Measurements from ENCODE around the gene CXCL12.

Gene CXCL12

GRCh38 chr10:44355630-44356029, 29.3 kb downstream of the CXCL12 start:
- Histone ChIP-seq H3K36me3 (ENCODE audit: control insufficient read depth, low read depth, low read length) (no peaks in the 10 kb centered on the region), H3K4me1 (ENCODE audit: control insufficient read depth, low read depth, low read length) (peaks cover 9% of the 10 kb centered on the region), H3K9me3 (ENCODE audit: control insufficient read depth, low read depth, low read length) (no peaks in the 10 kb centered on the region), H3K27ac (ENCODE audit: low read length) (no peak overlapping the region), H3K4me3 (ENCODE audit: low read length) (no peak overlapping the region), H3K27me3 (ENCODE audit: control insufficient read depth, insufficient read depth, low read length) (no peaks in the 10 kb centered on the region), H3K9ac (ENCODE audit: low read length) (no peak overlapping the region)

GRCh38 chr10:44354771-44355170, 30.1 kb downstream of the CXCL12 start:
- Histone ChIP-seq H3K4me3 (ENCODE audit: low read length) (no peak overlapping the region), H3K4me1 (ENCODE audit: control insufficient read depth, low read depth, low read length) (peaks cover 9% of the 10 kb centered on the region), H3K27me3 (ENCODE audit: control insufficient read depth, insufficient read depth, low read length) (no peaks in the 10 kb centered on the region), H3K9ac (ENCODE audit: low read length) (no peak overlapping the region), H3K27ac (ENCODE audit: low read length) (no peak overlapping the region), H3K36me3 (ENCODE audit: control insufficient read depth, low read depth, low read length) (no peaks in the 10 kb centered on the region), H3K9me3 (ENCODE audit: control insufficient read depth, low read depth, low read length) (no peaks in the 10 kb centered on the region)

- H3K36me3 ChIP-seq (ENCODE audit: control insufficient read depth, low read depth, low read length), result no peaks in the 10 kb centered on the region
- no peaks in the 10 kb centered on the region for H3K27me3 ChIP-seq (ENCODE audit: control insufficient read depth, insufficient read depth, low read length)
- no peak overlapping the region for H3K9ac ChIP-seq (ENCODE audit: low read length)
- no peak overlapping the region for H3K27ac ChIP-seq (ENCODE audit: low read length)
- no peaks in the 10 kb centered on the region for H3K9me3 ChIP-seq (ENCODE audit: control insufficient read depth, low read depth, low read length)
- H3K4me1 ChIP-seq (ENCODE audit: control insufficient read depth, low read depth, low read length), result peaks cover 9% of the 10 kb centered on the region
- H3K4me3 ChIP-seq (ENCODE audit: low read length), result no peak overlapping the region
Observed at GRCh38 chr10:44353721-44354120, 31.2 kb downstream of the CXCL12 start.

GRCh38 chr10:44353128-44353390, 31.8 kb downstream of the CXCL12 start:
- Histone ChIP-seq H3K9me3 (ENCODE audit: control insufficient read depth, low read depth, low read length) (no peaks in the 10 kb centered on the region), H3K27me3 (ENCODE audit: control insufficient read depth, insufficient read depth, low read length) (no peaks in the 10 kb centered on the region), H3K4me1 (ENCODE audit: control insufficient read depth, low read depth, low read length) (peaks cover 9% of the 10 kb centered on the region), H3K36me3 (ENCODE audit: control insufficient read depth, low read depth, low read length) (no peaks in the 10 kb centered on the region), H3K27ac (ENCODE audit: low read length) (no peak overlapping the region), H3K9ac (ENCODE audit: low read length) (no peak overlapping the region), H3K4me3 (ENCODE audit: low read length) (no peak overlapping the region)

- Histone ChIP-seq H3K9me3 (ENCODE audit: control insufficient read depth, low read depth, low read length) (no peaks in the 10 kb centered on the region), H3K4me1 (ENCODE audit: control insufficient read depth, low read depth, low read length) (peaks cover 9% of the 10 kb centered on the region), H3K36me3 (ENCODE audit: control insufficient read depth, low read depth, low read length) (no peaks in the 10 kb centered on the region), H3K9ac (ENCODE audit: low read length) (no peak overlapping the region), H3K27ac (ENCODE audit: low read length) (no peak overlapping the region), H3K27me3 (ENCODE audit: control insufficient read depth, insufficient read depth, low read length) (no peaks in the 10 kb centered on the region), H3K4me3 (ENCODE audit: low read length) (no peak overlapping the region)
Observed at GRCh38 chr10:44352316-44353127, 32.4 kb downstream of the CXCL12 start.

GRCh38 chr10:44348496-44348895, 36.4 kb downstream of the CXCL12 start:
- Histone ChIP-seq H3K4me1 (ENCODE audit: control insufficient read depth, low read depth, low read length) (peaks cover 7% of the 10 kb centered on the region), H3K4me3 (ENCODE audit: low read length) (no peak overlapping the region), H3K36me3 (ENCODE audit: control insufficient read depth, low read depth, low read length) (no peaks in the 10 kb centered on the region), H3K9me3 (ENCODE audit: control insufficient read depth, low read depth, low read length) (no peaks in the 10 kb centered on the region), H3K27me3 (ENCODE audit: control insufficient read depth, insufficient read depth, low read length) (no peaks in the 10 kb centered on the region), H3K9ac (ENCODE audit: low read length) (no peak overlapping the region), H3K27ac (ENCODE audit: low read length) (no peak overlapping the region)

GRCh38 chr10:44347609-44348400, 37.1 kb downstream of the CXCL12 start:
- no peak overlapping the region for H3K4me3 ChIP-seq (ENCODE audit: low read length)
- no peak overlapping the region for H3K27ac ChIP-seq (ENCODE audit: low read length)
- H3K9ac ChIP-seq (ENCODE audit: low read length), result no peak overlapping the region
- no peaks in the 10 kb centered on the region for H3K36me3 ChIP-seq (ENCODE audit: control insufficient read depth, low read depth, low read length)
- H3K9me3 ChIP-seq (ENCODE audit: control insufficient read depth, low read depth, low read length), result no peaks in the 10 kb centered on the region
- peaks cover 7% of the 10 kb centered on the region for H3K4me1 ChIP-seq (ENCODE audit: control insufficient read depth, low read depth, low read length)
- H3K27me3 ChIP-seq (ENCODE audit: control insufficient read depth, insufficient read depth, low read length), result no peaks in the 10 kb centered on the region

GRCh38 chr10:44344727-44345126, 40.2 kb downstream of the CXCL12 start:
- no peaks in the 10 kb centered on the region for H3K9me3 ChIP-seq (ENCODE audit: control insufficient read depth, low read depth, low read length)
- H3K9ac ChIP-seq (ENCODE audit: low read length), result no peak overlapping the region
- H3K27me3 ChIP-seq (ENCODE audit: control insufficient read depth, insufficient read depth, low read length), result no peaks in the 10 kb centered on the region
- no peak overlapping the region for H3K27ac ChIP-seq (ENCODE audit: low read length)
- peaks cover 13% of the 10 kb centered on the region for H3K4me1 ChIP-seq (ENCODE audit: control insufficient read depth, low read depth, low read length)
- no peak overlapping the region for H3K4me3 ChIP-seq (ENCODE audit: low read length)
- H3K36me3 ChIP-seq (ENCODE audit: control insufficient read depth, low read depth, low read length), result no peaks in the 10 kb centered on the region

GRCh38 chr10:44343843-44344242, 41.1 kb downstream of the CXCL12 start:
- Histone ChIP-seq H3K4me1 (ENCODE audit: control insufficient read depth, low read depth, low read length) (peaks cover 13% of the 10 kb centered on the region), H3K36me3 (ENCODE audit: control insufficient read depth, low read depth, low read length) (no peaks in the 10 kb centered on the region), H3K9ac (ENCODE audit: low read length) (no peak overlapping the region), H3K27me3 (ENCODE audit: control insufficient read depth, insufficient read depth, low read length) (no peaks in the 10 kb centered on the region), H3K4me3 (ENCODE audit: low read length) (no peak overlapping the region), H3K27ac (ENCODE audit: low read length) (no peak overlapping the region), H3K9me3 (ENCODE audit: control insufficient read depth, low read depth, low read length) (no peaks in the 10 kb centered on the region)

- Histone ChIP-seq H3K9me3 (ENCODE audit: control insufficient read depth, low read depth, low read length) (no peaks in the 10 kb centered on the region), H3K36me3 (ENCODE audit: control insufficient read depth, low read depth, low read length) (no peaks in the 10 kb centered on the region), H3K9ac (ENCODE audit: low read length) (no peak overlapping the region), H3K27ac (ENCODE audit: low read length) (no peak overlapping the region), H3K4me3 (ENCODE audit: low read length) (no peak overlapping the region), H3K27me3 (ENCODE audit: control insufficient read depth, insufficient read depth, low read length) (no peaks in the 10 kb centered on the region), H3K4me1 (ENCODE audit: control insufficient read depth, low read depth, low read length) (peaks cover 13% of the 10 kb centered on the region)
Observed at GRCh38 chr10:44341886-44342285, 43.0 kb downstream of the CXCL12 start.

- Histone ChIP-seq H3K4me3 (ENCODE audit: low read length) (no peak overlapping the region), H3K27me3 (ENCODE audit: control insufficient read depth, insufficient read depth, low read length) (no peaks in the 10 kb centered on the region), H3K4me1 (ENCODE audit: control insufficient read depth, low read depth, low read length) (peaks cover 13% of the 10 kb centered on the region), H3K9me3 (ENCODE audit: control insufficient read depth, low read depth, low read length) (no peaks in the 10 kb centered on the region), H3K27ac (ENCODE audit: low read length) (no peak overlapping the region), H3K9ac (ENCODE audit: low read length) (no peak overlapping the region), H3K36me3 (ENCODE audit: control insufficient read depth, low read depth, low read length) (no peaks in the 10 kb centered on the region)
Observed at GRCh38 chr10:44340557-44340956, 44.3 kb downstream of the CXCL12 start.

GRCh38 chr10:44339218-44339617, 45.7 kb downstream of the CXCL12 start:
- Histone ChIP-seq H3K4me3 (ENCODE audit: low read length) (no peak overlapping the region), H3K36me3 (ENCODE audit: control insufficient read depth, low read depth, low read length) (no peaks in the 10 kb centered on the region), H3K9ac (ENCODE audit: low read length) (no peak overlapping the region), H3K9me3 (ENCODE audit: control insufficient read depth, low read depth, low read length) (no peaks in the 10 kb centered on the region), H3K27ac (ENCODE audit: low read length) (no peak overlapping the region), H3K4me1 (ENCODE audit: control insufficient read depth, low read depth, low read length) (peaks cover 16% of the 10 kb centered on the region), H3K27me3 (ENCODE audit: control insufficient read depth, insufficient read depth, low read length) (no peaks in the 10 kb centered on the region)
